ENCODE measurements around the gene HLA-A.
A peak's percentile ranks its signal among the peaks of the same experiment; 100 is the strongest.
"Not testable (repeated sequence)": the region's sequence is repeated elsewhere in the genome, so short reads cannot be mapped to it uniquely, and the experiment has no call there.

The HLA-A gene

DNA sequence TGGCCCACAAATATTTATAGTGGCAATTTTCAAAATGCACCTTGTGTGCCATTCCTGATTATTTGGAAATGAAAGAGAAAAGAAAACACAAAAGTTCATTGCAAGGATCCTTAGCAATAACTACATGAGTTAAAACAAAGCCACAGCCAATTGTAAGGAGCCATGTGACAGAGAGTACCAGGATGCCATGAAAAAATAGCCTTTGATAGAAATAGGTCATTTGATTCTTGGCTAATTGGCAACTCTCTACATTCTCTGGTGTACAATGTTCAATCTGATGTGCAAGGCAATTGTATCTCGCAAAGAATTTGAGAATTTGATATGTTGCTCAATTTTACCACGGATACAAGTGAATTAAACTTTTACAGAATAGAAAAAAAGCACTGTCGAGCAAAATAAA is 9.6 kb downstream of the HLA-A start:
- no peaks in the 10 kb centered on the region for H3K36me3 ChIP-seq (ENCODE audit: insufficient read depth, low read depth, low read length)
- H3K27me3 ChIP-seq (ENCODE audit: insufficient read depth, low read length) = no peaks in the 10 kb centered on the region
- no peak overlapping the region for H3K4me3 ChIP-seq (ENCODE audit: low read length)
- H3K4me1 ChIP-seq (ENCODE audit: insufficient read depth, low read length) = no peaks in the 10 kb centered on the region
- no peaks in the 10 kb centered on the region for H3K9me3 ChIP-seq (ENCODE audit: insufficient read depth, low read depth, low read length)
- no peak overlapping the region for H3K27ac ChIP-seq (ENCODE audit: low read length)
- no peak overlapping the region for H3K9ac ChIP-seq (ENCODE audit: low read depth, low read length)

DNA sequence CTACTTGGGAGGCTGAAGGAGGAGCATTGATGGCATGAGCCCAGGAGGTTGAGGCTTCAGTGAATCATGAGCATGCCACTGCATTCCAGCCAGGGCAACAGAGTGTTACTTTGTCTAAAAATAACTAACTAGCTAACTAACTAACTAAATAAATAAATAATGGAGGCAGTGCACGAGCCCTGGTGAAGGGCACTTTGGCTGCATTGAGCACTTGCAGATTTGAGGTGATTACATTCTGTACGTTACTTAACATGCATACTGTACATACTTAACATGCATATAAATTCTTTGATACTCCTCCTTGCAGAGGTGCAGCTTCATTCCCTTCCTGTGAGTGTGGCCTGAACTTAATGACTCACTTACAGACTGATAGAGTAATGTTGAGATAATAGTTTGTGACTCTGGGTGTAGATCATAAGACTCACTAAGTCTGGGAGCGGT is 10.7 kb downstream of the HLA-A start:
- no peaks in the 10 kb centered on the region for H3K4me1 ChIP-seq (ENCODE audit: insufficient read depth, low read length)
- H3K9me3 ChIP-seq (ENCODE audit: insufficient read depth, low read depth, low read length) = no peaks in the 10 kb centered on the region
- no peak overlapping the region for H3K4me3 ChIP-seq (ENCODE audit: low read length)
- H3K27me3 ChIP-seq (ENCODE audit: insufficient read depth, low read length) = no peaks in the 10 kb centered on the region
- H3K36me3 ChIP-seq (ENCODE audit: insufficient read depth, low read depth, low read length) = no peaks in the 10 kb centered on the region
- H3K27ac ChIP-seq (ENCODE audit: low read length) = no peak overlapping the region
- no peak overlapping the region for H3K9ac ChIP-seq (ENCODE audit: low read depth, low read length)

- H3K27me3 ChIP-seq (ENCODE audit: insufficient read depth, low read length) = no peaks in the 10 kb centered on the region
- H3K9ac ChIP-seq (ENCODE audit: low read depth, low read length) = no peak overlapping the region
- no peak overlapping the region for H3K27ac ChIP-seq (ENCODE audit: low read length)
- H3K4me3 ChIP-seq (ENCODE audit: low read length) = no peak overlapping the region
- H3K36me3 ChIP-seq (ENCODE audit: insufficient read depth, low read depth, low read length) = no peaks in the 10 kb centered on the region
- no peaks in the 10 kb centered on the region; the same call in 1 of the 2 replicates for H3K9me3 ChIP-seq (ENCODE audit: insufficient read depth, low read depth, low read length)
- no peaks in the 10 kb centered on the region for H3K4me1 ChIP-seq (ENCODE audit: insufficient read depth, low read length)
Observed at GRCh38 chr6:29953686-29954085, 11.4 kb downstream of the HLA-A start.

- H3K27me3 ChIP-seq (ENCODE audit: insufficient read depth, low read length) = no peaks in the 10 kb centered on the region
- no peaks in the 10 kb centered on the region for H3K4me1 ChIP-seq (ENCODE audit: insufficient read depth, low read length)
- H3K36me3 ChIP-seq (ENCODE audit: insufficient read depth, low read depth, low read length) = no peaks in the 10 kb centered on the region
- H3K27ac ChIP-seq (ENCODE audit: low read length) = no peak overlapping the region
- no peak overlapping the region for H3K4me3 ChIP-seq (ENCODE audit: low read length)
- H3K9ac ChIP-seq (ENCODE audit: low read depth, low read length) = no peak overlapping the region
- H3K9me3 ChIP-seq (ENCODE audit: insufficient read depth, low read depth, low read length) = no peaks in the 10 kb centered on the region; the same call in 1 of the 2 replicates
Observed at GRCh38 chr6:29954272-29954671, 11.9 kb downstream of the HLA-A start.

- no peak overlapping the region for H3K9ac ChIP-seq (ENCODE audit: low read depth, low read length)
- H3K4me3 ChIP-seq (ENCODE audit: low read length) = no peak overlapping the region
Observed at GRCh38 chr6:29955783-29956182, 13.5 kb downstream of the HLA-A start.

DNA sequence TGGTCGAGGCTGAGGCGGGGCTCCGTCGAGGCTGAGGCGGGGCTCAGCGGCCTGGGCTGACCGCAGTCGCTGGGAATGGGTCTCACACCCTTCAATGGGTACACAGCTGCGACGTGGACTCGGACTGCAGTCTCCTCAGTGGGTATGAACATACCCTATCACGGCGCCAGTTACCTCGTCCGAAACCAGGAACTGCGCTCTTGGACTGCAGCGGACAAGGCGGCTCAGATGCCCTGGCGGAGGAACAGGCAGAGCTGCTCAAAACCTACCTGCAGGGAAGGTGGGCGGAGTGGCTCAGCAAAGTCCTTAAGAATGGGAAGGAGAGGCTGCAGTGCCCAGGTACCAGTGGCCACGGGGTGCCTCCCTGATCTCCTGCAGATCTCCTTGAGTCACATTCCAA is 14.2 kb downstream of the HLA-A start:
- no peaks in the 10 kb centered on the region for H3K4me1 ChIP-seq (ENCODE audit: insufficient read depth, low read length)
- H3K9me3 ChIP-seq (ENCODE audit: insufficient read depth, low read depth, low read length) = no peaks in the 10 kb centered on the region; the same call in 1 of the 2 replicates
- no peaks in the 10 kb centered on the region for H3K36me3 ChIP-seq (ENCODE audit: insufficient read depth, low read depth, low read length)
- H3K27ac ChIP-seq (ENCODE audit: low read length) = no peak overlapping the region
- no peak overlapping the region for H3K9ac ChIP-seq (ENCODE audit: low read depth, low read length)
- H3K27me3 ChIP-seq (ENCODE audit: insufficient read depth, low read length) = no peaks in the 10 kb centered on the region
- H3K4me3 ChIP-seq (ENCODE audit: low read length) = no peak overlapping the region

More at GRCh38 chr6:29955783-29956182, 13.5 kb downstream of the HLA-A start:
- H3K27ac ChIP-seq (ENCODE audit: low read length) = no peak overlapping the region
- no peaks in the 10 kb centered on the region for H3K36me3 ChIP-seq (ENCODE audit: insufficient read depth, low read depth, low read length)
- H3K4me1 ChIP-seq (ENCODE audit: insufficient read depth, low read length) = no peaks in the 10 kb centered on the region
- H3K9me3 ChIP-seq (ENCODE audit: insufficient read depth, low read depth, low read length) = no peaks in the 10 kb centered on the region; the same call in 1 of the 2 replicates
- H3K27me3 ChIP-seq (ENCODE audit: insufficient read depth, low read length) = no peaks in the 10 kb centered on the region

DNA sequence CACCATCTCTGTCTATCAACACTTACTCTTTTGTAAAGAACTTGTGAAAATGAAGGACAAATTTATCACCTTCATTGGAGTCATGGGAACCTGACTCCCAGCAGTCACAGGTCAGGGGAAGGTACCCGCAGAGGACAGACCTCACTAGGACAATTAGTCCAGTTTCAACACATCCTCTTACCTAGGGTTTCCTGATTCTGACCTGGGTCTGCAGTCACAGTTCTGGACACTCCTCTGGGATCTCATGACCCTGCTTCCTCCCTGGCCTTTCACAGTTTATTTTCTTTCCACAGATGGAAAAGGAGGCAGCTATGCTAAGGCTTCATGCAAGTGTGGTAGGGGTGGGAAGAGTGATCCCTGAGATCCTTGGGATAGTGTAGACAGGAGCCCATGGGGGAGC is 15.7 kb downstream of the HLA-A start:
- H3K4me3 ChIP-seq (ENCODE audit: low read length) = no peak overlapping the region
- no peaks in the 10 kb centered on the region for H3K36me3 ChIP-seq (ENCODE audit: insufficient read depth, low read depth, low read length)
- no peaks in the 10 kb centered on the region for H3K27me3 ChIP-seq (ENCODE audit: insufficient read depth, low read length)
- no peaks in the 10 kb centered on the region for H3K4me1 ChIP-seq (ENCODE audit: insufficient read depth, low read length)
- H3K9me3 ChIP-seq (ENCODE audit: insufficient read depth, low read depth, low read length) = no peaks in the 10 kb centered on the region; the same call in 1 of the 2 replicates
- no peak overlapping the region for H3K9ac ChIP-seq (ENCODE audit: low read depth, low read length)
- H3K27ac ChIP-seq (ENCODE audit: low read length) = no peak overlapping the region

GRCh38 chr6:29958921-29959320 is 16.6 kb downstream of the HLA-A start:
- Histone ChIP-seq H3K4me1 (ENCODE audit: insufficient read depth, low read length) (no peaks in the 10 kb centered on the region), H3K9ac (ENCODE audit: low read depth, low read length) (no peak overlapping the region), H3K27me3 (ENCODE audit: insufficient read depth, low read length) (no peaks in the 10 kb centered on the region), H3K9me3 (ENCODE audit: insufficient read depth, low read depth, low read length) (no peaks in the 10 kb centered on the region; the same call in 1 of the 2 replicates), H3K36me3 (ENCODE audit: insufficient read depth, low read depth, low read length) (no peaks in the 10 kb centered on the region), H3K4me3 (ENCODE audit: low read length) (no peak overlapping the region), H3K27ac (ENCODE audit: low read length) (no peak overlapping the region)

DNA sequence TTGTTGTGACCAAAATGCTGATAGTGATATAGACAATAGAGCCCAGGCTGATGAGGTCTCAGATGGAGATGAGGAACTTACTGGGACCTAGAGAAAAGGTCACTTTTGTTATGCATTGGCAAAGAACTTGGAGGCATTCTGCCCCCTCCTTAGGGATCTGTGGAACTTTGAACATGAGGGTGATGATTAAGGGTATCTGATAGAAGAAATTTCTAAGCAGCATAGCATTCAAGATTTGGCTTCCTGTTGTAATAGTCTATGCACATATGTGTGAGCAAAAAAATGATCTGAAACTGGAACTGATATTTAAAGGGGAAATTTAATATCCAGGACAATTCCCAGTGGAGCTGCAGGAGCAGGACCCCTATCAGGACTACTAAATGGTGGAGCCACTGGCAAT is 17.1 kb downstream of the HLA-A start:
- Histone ChIP-seq H3K27me3 (ENCODE audit: insufficient read depth, low read length) (no peaks in the 10 kb centered on the region), H3K4me1 (ENCODE audit: insufficient read depth, low read length) (peaks cover 3% of the 10 kb centered on the region; the same call in 1 of the 2 replicates), H3K9ac (ENCODE audit: low read depth, low read length) (no peak overlapping the region), H3K4me3 (ENCODE audit: low read length) (no peak overlapping the region), H3K27ac (ENCODE audit: low read length) (no peak overlapping the region), H3K9me3 (ENCODE audit: insufficient read depth, low read depth, low read length) (no peaks in the 10 kb centered on the region; the same call in 1 of the 2 replicates), H3K36me3 (ENCODE audit: insufficient read depth, low read depth, low read length) (no peaks in the 10 kb centered on the region)

DNA sequence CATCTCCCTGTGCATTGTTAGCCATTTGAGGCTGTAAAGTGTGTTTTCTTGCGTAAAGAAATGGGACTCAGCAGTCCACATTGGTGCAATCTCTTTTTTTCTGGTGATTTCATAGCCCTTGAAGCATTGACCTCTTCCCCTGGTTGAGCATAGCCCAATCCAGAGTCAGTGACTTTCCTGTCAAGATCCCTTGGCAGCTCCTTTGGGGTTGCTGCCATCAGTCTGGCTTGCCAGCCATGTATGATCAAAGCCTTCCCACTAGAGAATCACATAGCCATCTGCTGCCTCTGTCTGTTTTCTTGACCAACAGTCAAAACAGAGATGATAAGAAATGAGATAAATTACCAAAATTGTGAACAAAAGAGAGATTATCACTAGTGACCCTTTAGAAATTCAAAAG is 19.6 kb downstream of the HLA-A start:
- H3K27me3 ChIP-seq (ENCODE audit: insufficient read depth, low read length) = no peaks in the 10 kb centered on the region
- no peaks in the 10 kb centered on the region; the same call in 1 of the 2 replicates for H3K9me3 ChIP-seq (ENCODE audit: insufficient read depth, low read depth, low read length)
- no peak overlapping the region for H3K9ac ChIP-seq (ENCODE audit: low read depth, low read length)
- peaks cover 26% of the 10 kb centered on the region for H3K4me1 ChIP-seq (ENCODE audit: insufficient read depth, low read length)
- no peaks in the 10 kb centered on the region for H3K36me3 ChIP-seq (ENCODE audit: insufficient read depth, low read depth, low read length)
- H3K27ac ChIP-seq (ENCODE audit: low read length) = no peak overlapping the region
- H3K4me3 ChIP-seq (ENCODE audit: low read length) = no peak overlapping the region

DNA sequence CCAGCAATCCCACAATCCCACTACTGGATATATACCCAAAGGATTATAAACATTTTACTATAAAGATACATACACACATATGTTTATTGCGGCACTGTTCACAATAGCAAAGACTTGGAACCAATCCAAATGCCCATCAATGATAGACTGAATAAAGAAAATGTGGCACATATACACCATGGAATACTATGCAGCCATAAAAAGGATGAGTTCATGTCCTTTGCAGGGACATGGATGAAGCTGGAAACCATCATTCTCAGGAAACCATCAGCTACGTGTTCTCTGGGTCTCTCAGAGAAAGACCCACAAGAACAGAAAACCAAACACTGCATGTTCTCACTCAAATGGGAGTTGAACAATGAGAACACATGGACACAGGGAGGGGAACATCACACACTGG is 21.4 kb downstream of the HLA-A start:
- H3K36me3 ChIP-seq (ENCODE audit: insufficient read depth, low read depth, low read length); H3K27ac ChIP-seq (ENCODE audit: low read length); H3K9me3 ChIP-seq (ENCODE audit: insufficient read depth, low read depth, low read length); H3K4me3 ChIP-seq (ENCODE audit: low read length); H3K27me3 ChIP-seq (ENCODE audit: insufficient read depth, low read length); H3K9ac ChIP-seq (ENCODE audit: low read depth, low read length): not testable (repeated sequence)
- peaks cover 26% of the 10 kb centered on the region for H3K4me1 ChIP-seq (ENCODE audit: insufficient read depth, low read length)

- Histone ChIP-seq H3K4me1 (ENCODE audit: insufficient read depth, low read length) (peaks cover 26% of the 10 kb centered on the region), H3K9ac (ENCODE audit: low read depth, low read length) (peak overlapping the region; percentile 80; the same call in 1 of the 2 replicates), H3K4me3 (ENCODE audit: low read length) (peak overlapping the region; percentile 56; the same call in 1 of the 2 replicates), H3K27ac (ENCODE audit: low read length) (peak overlapping the region; percentile 59), H3K27me3 (ENCODE audit: insufficient read depth, low read length) (no peaks in the 10 kb centered on the region), H3K36me3 (ENCODE audit: insufficient read depth, low read depth, low read length) (no peaks in the 10 kb centered on the region), H3K9me3 (ENCODE audit: insufficient read depth, low read depth, low read length) (no peaks in the 10 kb centered on the region)
Observed at GRCh38 chr6:29964518-29964886, 22.2 kb downstream of the HLA-A start.
